Upper lobe of left lung (tissue), 6 donors: ENCODE results near the gene ODF4. TPM values are rescaled to one million over a fixed set of nuclear protein-coding genes. Genes with fewer than 3 reads are reported as not detected.

Experiments used
- ATAC-seq, 2 donors: fragments of 200-7000 bp; cut with Tn5 transposase; one replicate each; pipeline ENCODE4 v1.9.1; 2022; ENCODE audit warnings: mild to moderate bottlenecking in 2 of 2, moderate library complexity in 2 of 2; ENCODE audit not compliant: low FRiP score in 2 of 2
- DNase-seq, 2 donors: peaks; one replicate each; pipeline ENCODE4 v3.0.0-alpha.2; 2019 to 2020
- H3K27ac ChIP-seq, 4 donors: fragments of 200-600 bp; sonication (generic); one replicate each; pipeline ENCODE4 v1.5.1; 2016 to 2019
- H3K27me3 ChIP-seq, 4 donors: fragments of 200-600 bp; sonication (generic); one replicate each; pipeline ENCODE4 v1.5.1; 2017 to 2019
- H3K36me3 ChIP-seq, 4 donors: fragments of 200-600 bp; sonication (generic); one replicate each; pipeline ENCODE4 v1.5.1; 2016 to 2019
- H3K4me1 ChIP-seq, 4 donors: fragments of 200-600 bp; sonication (generic); one replicate each; pipeline ENCODE4 v1.5.1; 2018 to 2019
- H3K4me3 ChIP-seq, 4 donors: fragments of 200-600 bp; sonication (generic); one replicate each; pipeline ENCODE4 v1.5.1; 2017 to 2019; ENCODE audit warnings: mild to moderate bottlenecking in 2 of 4, moderate library complexity in 1 of 4
- H3K9me3 ChIP-seq, 4 donors: fragments of 200-600 bp; sonication (generic); one replicate each; pipeline ENCODE4 v1.5.1; 2018 to 2019
- EP300 ChIP-seq, 4 donors: sonication (generic); formaldehyde crosslinking; IDR thresholded peaks; one replicate each; pipeline ENCODE4 v1.5.1; 2017; ENCODE audit warnings: antibody characterized with exemption in 4 of 4, control low read depth in 2 of 4
- POLR2A ChIP-seq, 4 donors: fragments of 450-650 bp; IDR thresholded peaks; one replicate each; pipeline ENCODE4 v1.5.1; 2016 to 2017; ENCODE audit warnings: antibody characterized with exemption in 4 of 4, mild to moderate bottlenecking in 2 of 4
- POLR2AphosphoS5 ChIP-seq, 2 donors: sonication (generic); formaldehyde crosslinking; IDR thresholded peaks; one replicate each; pipeline ENCODE4 v1.5.1; 2017; ENCODE audit warnings: antibody characterized with exemption in 2 of 2
- WGBS, 2 donors: methylation state at CpG; one replicate each; pipeline ENCODE4 v1.1.5; 2017 to 2018; 5-methylcytosine and 5-hydroxymethylcytosine counted together
- total RNA-seq, 6 donors: library from RNA; depleted of rRNA in 4 of 6; stranded (reverse); fragments of >200 nt in 4 of 6; gene quantifications; one replicate each; pipeline versions ENCODE4 v1.1.0 to v1.2.1, GENCODE V29; 2016 to 2021
- TF ChIP-seq, protein P1 (sequence below), 6 experiments: fragments of 450-650 bp in 4 of 6; fragments of 200-600 bp in 2 of 6; sonication (generic) in 2 of 6; IDR thresholded peaks; one replicate each; pipeline ENCODE4 v1.5.1; 2016 to 2019; ENCODE audit warnings: antibody characterized with exemption in 6 of 6
- donor health status: DM: no; HTN: no; CAD: no; lungs with moderate emphysema.
- donor health status: DM: no; HTN: yes; CAD: no; lungs with severe emphysema.

Gene ODF4
- total RNA-seq, 6 donors from 2014 or later, result not detected

DNA sequence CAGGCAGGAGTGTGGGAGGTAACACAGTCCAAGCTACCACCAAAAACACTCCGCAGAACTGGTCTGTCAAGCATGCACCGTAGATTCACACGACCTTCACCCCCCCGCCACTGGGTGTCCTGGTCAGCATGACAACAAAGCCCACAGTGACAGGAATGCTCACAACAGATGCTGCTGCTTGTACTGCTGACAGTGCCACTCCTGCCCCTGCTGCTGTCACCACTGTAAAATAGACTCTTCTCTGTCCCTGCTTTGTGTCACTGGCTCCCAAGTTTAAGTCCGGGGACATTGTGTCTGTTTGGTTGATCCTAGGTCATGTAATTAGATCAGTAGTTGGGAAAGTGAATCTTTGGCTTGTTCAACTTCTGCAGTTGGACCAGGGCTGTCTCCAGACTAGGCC, 7.0 kb upstream of the ODF4 start:
- no peak for ATAC-seq
- H3K27me3 ChIP-seq, result peaks cover 0 to under 1% (median 0%) of the 10 kb centered on the region in 4 donors
- H3K9me3 ChIP-seq, result no peaks in the 10 kb centered on the region
- no peak overlapping the region for H3K27ac ChIP-seq
- H3K36me3 ChIP-seq, result no peaks in the 10 kb centered on the region
- DNase-seq, result no peak
- no peak for TF ChIP-seq POLR2AphosphoS5 (IDR thresholded peaks at IDR 0.05)
- H3K4me3 ChIP-seq, result no peak overlapping the region
- WGBS, 2 donors, result 45 to 49% methylated on average over 5 of the region's 5 CpGs
- peaks cover 0 to 7% (median under 1%) of the 10 kb centered on the region in 4 donors for H3K4me1 ChIP-seq

GRCh38 chr17:8333281-8333680, 6.4 kb upstream of the ODF4 start:
- Histone ChIP-seq H3K27me3 (no peaks in the 10 kb centered on the region), H3K27ac (no peak overlapping the region), H3K4me3 (no peak overlapping the region), H3K36me3 (no peaks in the 10 kb centered on the region), H3K9me3 (no peaks in the 10 kb centered on the region), H3K4me1 (peaks cover 0 to 11% (median 4%) of the 10 kb centered on the region in 4 donors)
- 74 to 93% methylated on average over 3 to 4 of the region's 4 CpGs for WGBS, 2 donors
- ATAC-seq, result no peak
- TF ChIP-seq POLR2A (IDR thresholded peaks at IDR 0.05) (no peak), POLR2AphosphoS5 (IDR thresholded peaks at IDR 0.05) (no peak), EP300 (IDR thresholded peaks at IDR 0.05) (no peak)
- TF ChIP-seq, protein P1, sequence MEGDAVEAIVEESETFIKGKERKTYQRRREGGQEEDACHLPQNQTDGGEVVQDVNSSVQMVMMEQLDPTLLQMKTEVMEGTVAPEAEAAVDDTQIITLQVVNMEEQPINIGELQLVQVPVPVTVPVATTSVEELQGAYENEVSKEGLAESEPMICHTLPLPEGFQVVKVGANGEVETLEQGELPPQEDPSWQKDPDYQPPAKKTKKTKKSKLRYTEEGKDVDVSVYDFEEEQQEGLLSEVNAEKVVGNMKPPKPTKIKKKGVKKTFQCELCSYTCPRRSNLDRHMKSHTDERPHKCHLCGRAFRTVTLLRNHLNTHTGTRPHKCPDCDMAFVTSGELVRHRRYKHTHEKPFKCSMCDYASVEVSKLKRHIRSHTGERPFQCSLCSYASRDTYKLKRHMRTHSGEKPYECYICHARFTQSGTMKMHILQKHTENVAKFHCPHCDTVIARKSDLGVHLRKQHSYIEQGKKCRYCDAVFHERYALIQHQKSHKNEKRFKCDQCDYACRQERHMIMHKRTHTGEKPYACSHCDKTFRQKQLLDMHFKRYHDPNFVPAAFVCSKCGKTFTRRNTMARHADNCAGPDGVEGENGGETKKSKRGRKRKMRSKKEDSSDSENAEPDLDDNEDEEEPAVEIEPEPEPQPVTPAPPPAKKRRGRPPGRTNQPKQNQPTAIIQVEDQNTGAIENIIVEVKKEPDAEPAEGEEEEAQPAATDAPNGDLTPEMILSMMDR (IDR thresholded peaks at IDR 0.05), result no peak
- no peak for DNase-seq

GRCh38 chr17:8337802-8338752, 1.6 kb upstream of the ODF4 start:
- TF ChIP-seq POLR2A (IDR thresholded peaks at IDR 0.05) (no peak), POLR2AphosphoS5 (IDR thresholded peaks at IDR 0.05) (no peak), EP300 (IDR thresholded peaks at IDR 0.05) (no peak)
- TF ChIP-seq, protein P1 (IDR thresholded peaks at IDR 0.05), result no peak
- no peak for DNase-seq
- H3K27me3 ChIP-seq, result no peaks in the 10 kb centered on the region
- no peaks in the 10 kb centered on the region for H3K36me3 ChIP-seq
- WGBS, 2 donors, result 26 to 36% methylated on average over 11 of the region's 11 CpGs
- no peak for ATAC-seq
- H3K4me1 ChIP-seq, result peaks cover 0 to 13% (median 4%) of the 10 kb centered on the region in 4 donors
- H3K9me3 ChIP-seq, result no peaks in the 10 kb centered on the region
- no peak overlapping the region for H3K4me3 ChIP-seq
- H3K27ac ChIP-seq, result no peak overlapping the region

- Histone ChIP-seq H3K4me3 (no peak overlapping the region), H3K27me3 (no peaks in the 10 kb centered on the region), H3K9me3 (no peaks in the 10 kb centered on the region), H3K36me3 (no peaks in the 10 kb centered on the region), H3K4me1 (peaks cover 0 to 13% (median 4%) of the 10 kb centered on the region in 4 donors), H3K27ac (no peak overlapping the region)
- 85 to 89% methylated on average over 5 of the region's 5 CpGs for WGBS, 2 donors
- no peak for TF ChIP-seq EP300 (IDR thresholded peaks at IDR 0.05)
- no peak for TF ChIP-seq POLR2A (IDR thresholded peaks at IDR 0.05)
- TF ChIP-seq, protein P1 (IDR thresholded peaks at IDR 0.05), result no peak
- TF ChIP-seq POLR2AphosphoS5 (IDR thresholded peaks at IDR 0.05), result no peak
- ATAC-seq (no peak), DNase-seq (no peak)
These were observed 893 bp upstream of the ODF4 start for GRCh38 chr17:8338753-8339140.

- H3K27ac ChIP-seq, result no peak overlapping the region
- H3K4me1 ChIP-seq, result peaks cover 0 to 14% (median 6%) of the 10 kb centered on the region in 4 donors
- no peaks in the 10 kb centered on the region for H3K9me3 ChIP-seq
- ATAC-seq (no peak), DNase-seq (no peak)
- no peak for TF ChIP-seq EP300 (IDR thresholded peaks at IDR 0.05)
- TF ChIP-seq POLR2A (IDR thresholded peaks at IDR 0.05), result no peak
- TF ChIP-seq POLR2AphosphoS5 (IDR thresholded peaks at IDR 0.05), result no peak
- TF ChIP-seq, protein P1 (IDR thresholded peaks at IDR 0.05), result no peak
- WGBS, 2 donors, result 76 to 79% methylated on average over 4 of the region's 4 CpGs
- no peaks in the 10 kb centered on the region for H3K27me3 ChIP-seq
- H3K36me3 ChIP-seq, result no peaks in the 10 kb centered on the region
- H3K4me3 ChIP-seq, result no peak overlapping the region
These were observed 1.8 kb downstream of the ODF4 start for GRCh38 chr17:8341456-8341855.
